Activated CD8-positive, alpha-beta memory T cell treated with anti-CD3 and anti-CD28 coated beads for 4 hours (primary cell): ENCODE results near the gene CD82.
"Not testable (repeated sequence)": the region's sequence is repeated elsewhere in the genome, so short reads cannot be mapped to it uniquely, and the experiment has no call there.

Experiments
- DNase-seq, 2 donors: peaks; one replicate each; pipeline ENCODE4 v3.0.0-alpha.2; 2020; ENCODE audit warnings: low read depth in 2 of 2

Gene CD82

GRCh38 chr11:44533921-44534711 lies 31.3 kb upstream of the CD82 start:
- no peak for DNase-seq

- DNase-seq = no peak
These were observed 30.1 kb upstream of the CD82 start for GRCh38 chr11:44535191-44535980.

- DNase-seq = no peak
These were observed 28.5 kb upstream of the CD82 start for GRCh38 chr11:44536788-44537516.

- DNase-seq = no peak
These were observed 27.8 kb upstream of the CD82 start for GRCh38 chr11:44537679-44538078.

DNA sequence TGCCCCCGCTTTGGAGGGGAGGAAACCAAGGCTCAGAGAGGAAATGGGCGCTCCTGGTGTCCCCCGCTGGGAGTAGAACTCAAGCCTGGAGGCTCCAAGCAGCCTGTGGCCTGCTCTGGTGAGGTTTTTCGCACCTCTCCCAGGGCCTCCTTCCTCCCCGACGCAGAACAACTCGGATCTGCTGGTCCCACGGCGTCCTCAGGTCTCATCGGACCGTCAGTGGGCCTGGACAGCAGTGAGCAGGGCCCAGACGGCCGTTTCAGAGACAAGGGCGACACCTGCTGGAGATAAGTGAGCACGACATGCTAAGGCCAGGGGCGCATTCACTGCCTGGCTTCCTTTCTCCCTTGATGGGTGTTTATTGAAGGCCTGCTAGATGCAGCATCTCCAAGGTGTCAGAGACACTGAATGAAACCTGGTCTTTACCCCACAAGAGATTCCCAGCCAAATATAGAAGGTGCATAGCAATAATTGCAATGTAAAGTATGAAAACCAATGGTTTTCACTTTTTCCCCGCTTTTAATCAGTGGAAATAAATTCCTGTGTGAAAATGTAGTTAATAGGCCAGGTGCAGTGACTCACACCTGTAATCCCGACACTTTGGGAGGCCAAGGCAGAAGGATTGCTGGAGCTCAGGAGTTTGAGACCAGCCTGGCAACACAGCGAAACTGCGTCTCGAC lies 26.9 kb upstream of the CD82 start:
- DNase-seq = peak; percentile 33 to 40

DNA sequence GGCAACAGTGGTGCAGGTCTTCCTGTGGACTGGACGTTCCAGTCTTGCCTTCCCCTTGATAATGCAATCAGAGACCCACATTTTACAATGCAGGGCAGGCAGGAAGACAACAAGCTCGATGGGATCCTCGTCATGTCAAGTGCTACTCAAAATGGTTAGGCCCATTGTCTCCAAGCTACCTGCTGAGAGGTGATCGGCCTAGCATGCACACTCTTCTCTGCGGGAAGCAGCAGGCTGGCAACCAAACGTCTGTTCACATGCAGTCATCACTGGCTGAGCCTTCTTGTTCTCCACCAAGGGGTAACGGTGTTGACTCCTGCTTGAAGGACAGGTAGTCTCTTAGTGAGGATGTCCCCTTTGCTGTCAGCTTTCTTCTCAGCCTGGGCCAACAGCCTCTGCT lies 25.5 kb upstream of the CD82 start:
- DNase-seq = no peak

DNA sequence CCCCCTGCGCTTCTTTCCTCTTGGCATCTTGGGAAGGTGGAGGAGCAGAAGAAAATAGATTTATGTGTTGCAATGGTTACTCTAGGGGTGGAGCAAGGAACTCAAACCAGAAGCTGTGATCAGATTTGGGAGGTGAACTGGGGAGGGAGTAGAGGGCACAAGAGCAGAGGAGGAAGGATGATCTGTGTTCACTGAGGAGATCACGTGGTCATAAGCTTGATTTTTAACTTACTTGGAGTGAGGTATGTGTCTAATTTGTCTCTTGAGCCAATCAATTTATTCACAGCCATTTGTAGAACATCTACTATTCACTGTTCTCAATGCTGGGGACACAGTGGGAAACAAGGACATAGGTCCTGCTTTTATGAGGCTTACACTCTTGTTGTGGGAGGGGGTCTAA lies 24.8 kb upstream of the CD82 start:
- no peak for DNase-seq

GRCh38 chr11:44542372-44542771 lies 23.1 kb upstream of the CD82 start:
- DNase-seq = no peak

DNA sequence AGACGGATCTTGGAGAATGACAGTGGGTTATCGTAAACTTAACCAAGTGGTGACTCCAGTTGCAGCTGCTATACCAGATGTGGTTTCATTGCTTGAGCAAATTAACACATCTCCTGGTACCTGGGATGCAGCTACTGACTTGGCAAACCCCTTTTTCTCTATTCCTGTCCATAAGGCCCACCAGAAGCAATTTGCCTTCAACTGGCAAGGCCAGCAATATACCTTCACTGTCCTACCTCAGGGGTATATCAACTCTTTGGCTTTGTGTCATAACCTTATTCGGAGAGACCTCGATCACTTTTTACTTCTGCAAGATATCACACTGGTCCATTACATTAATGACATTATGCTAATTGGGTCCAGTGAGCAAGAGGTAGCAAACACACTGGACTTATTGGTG lies 18.5 kb upstream of the CD82 start:
- not testable (repeated sequence) for DNase-seq

DNA sequence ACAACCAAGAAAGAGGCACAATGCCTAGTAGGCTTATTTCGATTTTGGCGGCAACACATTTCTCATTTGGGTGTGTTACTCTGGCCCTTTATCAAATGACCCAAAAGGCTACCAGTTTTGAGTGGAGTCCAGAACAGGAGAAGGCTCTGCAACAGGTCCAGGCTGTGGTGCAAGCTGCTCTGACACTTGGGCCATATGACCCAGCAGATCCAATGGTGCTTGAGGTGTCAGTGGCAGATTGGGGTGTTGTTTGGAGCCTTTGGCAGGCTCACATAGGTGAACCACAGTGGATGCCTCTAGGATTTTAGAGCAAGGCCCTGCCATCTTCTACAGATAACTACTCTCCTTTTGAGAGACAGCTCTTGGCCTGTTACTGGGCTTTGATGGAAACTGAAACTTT lies 17.9 kb upstream of the CD82 start:
- not testable (repeated sequence) for DNase-seq

- no peak for DNase-seq
These were observed 17.3 kb upstream of the CD82 start for GRCh38 chr11:44548032-44548695.

- DNase-seq = not testable (repeated sequence)
These were observed 16.3 kb upstream of the CD82 start for GRCh38 chr11:44548961-44549749.

DNA sequence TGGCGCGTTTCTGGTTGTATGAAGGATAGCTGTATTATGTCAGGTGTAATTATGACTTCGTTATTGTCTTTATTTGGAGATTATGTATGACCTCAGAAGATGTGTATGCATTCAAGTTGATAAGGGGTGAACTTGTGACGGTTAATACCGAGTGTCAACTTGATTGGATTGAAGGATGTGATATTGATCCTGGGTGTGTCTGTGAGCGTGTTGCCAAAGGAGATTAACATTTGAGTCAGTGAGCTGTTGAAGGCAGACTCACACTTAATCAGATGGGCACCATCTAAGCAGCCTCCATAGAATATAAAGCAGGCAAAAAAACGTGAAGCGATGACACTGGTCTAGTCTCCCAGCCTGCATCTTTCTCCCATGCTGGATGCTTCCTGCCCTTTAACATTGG lies 15.3 kb upstream of the CD82 start:
- DNase-seq = no peak

DNA sequence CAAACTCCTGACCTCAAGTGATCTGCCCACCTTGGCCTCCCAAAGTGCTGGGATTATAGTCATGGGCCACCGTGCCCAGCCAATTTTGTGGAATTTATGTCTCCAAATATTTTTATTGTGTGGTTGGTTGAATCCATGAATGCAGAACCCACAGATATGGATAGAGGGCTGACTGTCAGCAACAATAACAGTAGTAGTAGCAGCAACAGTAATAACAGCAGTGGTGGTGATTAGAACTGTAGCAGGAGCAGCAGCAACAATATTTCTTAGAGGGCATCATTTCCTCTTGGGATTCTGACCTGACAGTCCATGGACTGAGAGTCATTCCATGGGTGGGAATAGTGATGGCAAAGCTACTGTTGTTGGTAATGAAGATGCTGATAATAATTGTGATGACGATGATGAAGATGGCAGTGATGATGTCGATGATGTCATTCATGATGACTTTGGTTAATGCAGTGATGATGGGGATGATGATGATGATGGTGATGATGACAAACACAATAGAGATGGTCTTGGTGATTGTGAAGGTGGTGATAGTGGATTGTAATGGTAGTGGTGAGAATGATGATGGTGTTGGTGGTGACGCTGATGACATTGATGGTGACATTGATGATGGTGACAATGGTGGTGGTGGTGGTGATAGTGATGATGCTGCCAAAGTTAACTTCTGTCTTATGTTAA lies 13.9 kb upstream of the CD82 start:
- DNase-seq = no peak

DNA sequence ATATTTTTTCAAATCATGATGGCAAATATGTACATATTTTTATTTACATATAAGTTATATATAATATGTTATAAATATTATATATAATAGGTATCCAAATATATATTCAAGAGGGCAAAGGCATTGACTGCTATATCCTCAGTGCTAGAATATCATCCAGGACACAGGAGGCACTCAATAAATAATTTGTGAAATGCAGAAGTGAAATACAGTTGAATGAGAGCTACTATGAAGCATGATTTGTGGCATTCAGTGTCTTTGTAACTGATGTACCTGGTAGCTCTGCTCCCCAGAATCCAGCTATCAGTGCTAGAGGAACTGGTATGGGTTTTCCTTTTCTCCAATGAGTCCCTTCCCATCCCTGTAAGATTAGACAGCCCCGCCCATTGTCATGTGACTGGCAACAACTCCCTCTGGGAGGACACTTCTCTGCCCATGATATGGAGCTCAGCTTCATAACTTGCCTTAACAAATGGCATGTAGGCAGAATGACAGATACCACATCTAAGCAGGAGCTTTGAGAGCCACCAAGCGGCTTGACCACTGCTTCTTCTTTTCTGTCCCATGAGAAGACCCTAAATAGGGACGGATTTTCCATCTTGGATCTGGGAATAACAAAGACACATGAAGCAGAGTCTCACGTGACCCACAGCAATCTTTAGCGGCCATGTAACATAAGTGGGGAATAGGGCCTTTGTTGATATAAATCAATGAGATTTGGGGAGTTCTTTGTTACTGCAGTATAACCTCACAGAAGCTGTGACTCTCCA lies 10.2 kb upstream of the CD82 start:
- no peak for DNase-seq

DNA sequence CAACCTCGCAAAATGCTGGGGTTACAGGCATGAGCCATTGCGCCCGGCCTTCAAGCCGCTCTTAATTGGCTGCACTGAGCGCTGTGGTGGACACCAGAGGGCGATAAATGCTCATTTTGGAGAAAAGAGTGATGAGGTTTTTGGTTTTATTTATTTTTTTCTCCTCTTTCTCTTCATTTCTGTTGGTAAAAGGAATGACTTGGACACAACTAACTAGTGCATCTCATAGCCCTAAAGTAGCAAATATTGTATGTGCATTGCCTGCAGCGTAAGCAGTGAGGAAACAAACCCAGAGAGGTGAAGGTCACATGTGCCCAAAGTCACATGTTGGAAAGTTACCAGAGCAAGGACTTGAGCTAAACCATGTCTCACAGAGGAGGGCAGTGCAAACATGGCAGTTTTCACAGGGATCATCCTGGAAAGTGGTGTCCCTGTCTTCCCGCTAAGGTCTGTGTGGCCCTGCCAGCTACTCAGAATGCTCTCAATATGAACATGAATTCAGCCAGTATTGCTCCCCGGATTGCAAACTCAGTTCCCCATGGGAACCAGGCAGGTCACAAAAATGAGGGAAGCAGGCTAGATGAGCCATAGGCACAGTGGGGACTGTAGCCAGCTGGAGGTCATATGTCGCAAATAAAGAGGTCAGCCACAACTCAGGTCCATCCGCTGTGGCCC lies 8.6 kb upstream of the CD82 start:
- DNase-seq = peak; percentile 40 to 42

- DNase-seq = no peak
These were observed 8.0 kb upstream of the CD82 start for GRCh38 chr11:44557464-44557863.

DNA sequence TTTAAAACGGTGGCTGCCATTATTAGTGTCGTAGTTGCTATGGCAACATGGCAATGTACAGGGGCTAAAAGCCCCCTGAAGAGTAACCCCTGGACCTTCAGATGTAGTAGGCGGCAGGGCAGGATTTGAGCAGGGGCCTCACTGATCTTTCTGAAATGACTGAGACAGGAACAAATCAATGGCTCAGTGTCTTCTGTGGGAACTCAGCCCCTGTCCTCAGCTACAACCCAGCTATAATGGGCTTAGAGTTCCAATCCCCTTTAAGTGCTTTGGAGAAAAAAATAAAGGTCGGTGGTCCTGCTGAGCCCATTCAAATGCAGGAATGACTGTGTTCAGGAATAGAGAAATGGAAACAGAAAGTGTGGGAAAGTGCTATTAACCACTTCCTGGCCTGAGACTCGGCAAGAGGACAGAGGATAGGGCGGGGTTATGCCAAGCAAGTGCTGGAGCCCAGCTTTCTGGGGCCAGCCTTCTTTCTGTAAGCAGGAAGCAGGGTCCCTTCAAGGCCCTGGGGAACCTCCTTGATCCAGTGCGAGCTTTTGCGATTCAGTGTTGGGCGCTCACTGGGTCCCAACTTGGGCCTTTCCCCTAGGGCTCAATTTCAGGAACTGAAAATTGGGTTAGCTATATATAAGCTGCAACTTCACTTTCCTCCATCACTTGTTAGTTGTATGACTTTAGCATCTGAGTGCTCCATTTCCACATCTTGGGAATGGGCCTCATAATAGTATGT lies 6.1 kb upstream of the CD82 start:
- DNase-seq = no peak
